Fibroblast of skin of left quadriceps (primary cell): ENCODE data around the gene COPS8.

ENCODE experiments used
- DNase-seq, 2 experiments: peaks; one replicate each; pipeline ENCODE4 v3.0.0-alpha.2; 2013; ENCODE audit warnings: low read depth in 2 of 2

Gene COPS8

DNA sequence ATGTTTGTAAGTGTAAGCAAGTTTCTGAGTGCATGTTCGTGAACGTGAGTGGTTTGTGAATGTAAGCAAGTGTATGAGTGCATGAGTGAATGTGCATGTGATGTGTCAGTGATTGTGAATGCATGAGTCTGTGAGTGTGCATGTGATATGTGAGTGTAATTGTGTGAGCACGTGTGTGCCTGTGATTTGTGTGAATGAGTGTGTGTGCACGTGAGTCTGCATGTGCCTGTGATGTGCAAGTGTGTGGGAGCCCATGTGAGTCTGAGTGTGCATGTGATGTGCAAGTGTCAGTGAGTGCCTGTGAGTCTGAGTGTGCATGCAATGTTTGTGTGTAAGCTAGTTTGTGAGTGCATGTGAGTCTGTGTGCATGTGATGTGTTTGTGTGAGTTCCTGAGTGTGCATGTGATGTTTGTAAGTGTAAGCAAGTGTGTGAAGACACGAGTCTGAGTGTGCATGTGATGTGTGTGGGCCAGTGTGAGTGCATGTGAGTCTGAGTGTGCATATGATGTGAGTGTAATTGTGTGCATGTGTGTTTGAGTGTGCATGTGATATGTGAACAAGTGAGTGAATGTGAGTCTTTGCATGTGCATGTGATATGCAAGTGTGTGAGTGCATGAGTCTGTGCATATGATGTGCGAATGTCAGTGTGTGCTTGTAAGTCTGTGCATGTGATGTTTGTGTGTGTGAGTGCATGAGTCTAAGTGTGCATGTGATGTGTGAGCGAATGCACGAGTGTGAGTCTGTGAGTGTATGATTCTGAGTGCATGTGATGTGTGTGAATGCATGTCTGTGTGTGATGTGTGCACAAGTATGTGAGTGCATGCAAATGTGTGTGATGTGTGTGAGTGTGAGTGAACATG is 45.1 kb downstream of the COPS8 start:
- no peak for DNase-seq

DNA sequence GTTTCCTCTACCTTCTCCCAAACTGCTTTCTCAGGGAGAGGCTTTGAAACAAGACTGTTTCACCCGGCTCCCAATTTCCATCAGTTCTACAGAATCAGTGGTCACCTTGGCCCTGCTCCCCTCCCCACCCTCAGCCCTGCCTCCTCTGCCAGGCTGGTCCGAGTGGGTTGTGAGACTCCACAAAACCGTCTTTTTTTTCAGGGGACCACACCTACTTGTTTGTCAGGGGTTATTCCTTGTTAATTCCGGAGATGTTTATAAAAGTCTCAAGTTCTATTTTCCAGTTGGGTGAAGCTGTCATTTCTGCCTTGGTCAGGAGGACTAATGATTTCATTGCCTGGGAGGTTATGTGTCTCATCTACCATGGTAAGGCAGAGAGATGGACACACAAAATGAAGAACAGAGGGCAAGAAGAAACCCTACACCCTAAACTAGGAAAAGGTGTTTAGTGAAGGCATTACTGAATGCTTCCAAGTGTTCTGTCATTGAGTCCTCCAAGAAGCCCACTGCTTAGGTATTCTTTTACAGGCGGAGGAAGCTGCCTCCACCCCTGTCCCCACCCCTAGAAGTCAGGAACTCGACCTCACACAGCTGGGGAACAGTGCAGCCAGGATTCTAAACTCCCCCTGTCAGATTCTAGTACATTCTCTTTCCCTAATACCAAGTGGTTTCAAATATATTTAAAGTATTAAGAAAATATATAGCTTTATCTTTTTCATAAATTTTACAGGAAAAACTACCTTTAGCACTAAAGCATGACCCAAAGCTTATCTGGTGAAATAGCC is 46.3 kb downstream of the COPS8 start:
- DNase-seq: no peak

DNA sequence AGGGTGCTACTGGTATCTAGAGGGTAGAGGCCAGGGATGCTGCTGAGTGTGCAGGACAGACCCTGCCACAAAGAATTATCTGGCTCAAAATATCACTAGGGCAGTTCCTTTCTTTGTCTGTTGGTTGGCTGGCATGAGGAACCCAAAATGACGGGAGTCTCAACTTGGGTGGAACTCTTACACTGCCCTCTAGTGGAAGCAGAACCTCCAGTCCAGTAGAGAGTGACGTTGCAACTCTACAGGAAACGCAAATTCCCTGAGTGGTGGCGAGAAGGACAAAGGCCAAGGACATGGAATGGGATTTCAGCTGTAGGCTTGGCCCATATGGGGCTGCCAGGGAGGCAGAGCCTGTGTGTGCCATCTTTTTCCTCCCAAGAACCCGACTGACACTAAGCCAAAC is 47.1 kb downstream of the COPS8 start:
- no peak for DNase-seq

DNA sequence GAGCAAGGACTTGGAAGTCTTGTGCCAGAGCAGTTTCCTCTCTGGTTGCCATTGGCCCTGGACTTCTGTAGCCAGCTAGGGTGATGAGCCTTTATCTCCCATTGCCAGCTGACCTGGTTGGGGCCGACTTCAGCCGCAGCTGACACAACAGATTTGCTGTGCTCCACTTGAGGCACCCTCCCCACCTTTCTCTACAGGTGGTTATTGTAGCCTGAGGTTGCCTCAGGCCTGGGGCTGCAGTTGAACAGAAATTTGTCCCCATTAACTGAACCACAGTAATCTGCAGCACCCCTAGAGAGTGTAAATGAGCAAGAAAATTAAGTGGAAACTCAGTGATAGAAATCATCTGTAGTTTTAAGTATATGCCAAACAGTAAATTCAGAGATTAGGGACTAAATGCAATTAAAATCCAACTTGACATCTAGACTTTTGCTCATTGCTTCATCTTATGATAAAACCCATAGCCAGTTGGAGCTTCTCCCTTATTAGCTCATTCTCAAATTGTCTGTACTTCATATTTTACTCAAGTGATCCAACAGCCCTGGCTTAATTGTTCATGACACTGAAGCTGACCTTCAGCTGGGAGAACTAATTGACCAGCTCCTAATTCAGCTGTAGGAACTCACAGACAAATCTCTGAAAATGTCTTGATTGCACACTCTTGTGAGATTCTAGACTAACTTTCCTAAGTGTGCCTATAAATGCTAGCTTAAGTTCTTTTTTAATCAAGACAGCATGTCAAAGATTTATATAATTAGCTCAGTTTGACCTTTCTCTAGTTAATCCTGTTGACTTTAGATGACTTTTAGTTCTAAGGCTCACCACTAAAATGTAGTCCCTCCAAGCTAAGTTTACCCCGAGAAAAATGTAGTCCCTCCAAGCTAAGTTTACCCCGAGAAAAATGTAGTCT is 48.9 kb downstream of the COPS8 start:
- DNase-seq: no peak

DNA sequence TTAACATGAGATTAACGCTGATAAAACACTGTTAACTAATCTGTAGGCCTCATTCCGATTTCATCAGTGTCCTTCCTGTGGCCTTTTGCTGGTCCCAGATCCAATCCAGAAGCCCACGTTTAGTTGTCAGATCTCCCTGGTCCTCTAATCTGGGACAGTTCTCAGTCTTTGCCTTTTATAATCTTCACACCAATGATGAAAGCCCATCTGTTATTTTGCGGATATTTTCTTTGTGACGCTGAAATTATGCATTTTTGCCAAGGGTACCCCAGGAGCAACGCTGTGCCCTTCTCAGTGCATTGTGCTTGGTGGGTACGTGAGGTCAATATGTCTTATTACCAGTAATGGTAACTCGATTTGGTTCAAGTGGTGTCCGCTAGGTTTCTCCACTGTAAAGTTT is 51.1 kb downstream of the COPS8 start:
- DNase-seq: no peak

DNA sequence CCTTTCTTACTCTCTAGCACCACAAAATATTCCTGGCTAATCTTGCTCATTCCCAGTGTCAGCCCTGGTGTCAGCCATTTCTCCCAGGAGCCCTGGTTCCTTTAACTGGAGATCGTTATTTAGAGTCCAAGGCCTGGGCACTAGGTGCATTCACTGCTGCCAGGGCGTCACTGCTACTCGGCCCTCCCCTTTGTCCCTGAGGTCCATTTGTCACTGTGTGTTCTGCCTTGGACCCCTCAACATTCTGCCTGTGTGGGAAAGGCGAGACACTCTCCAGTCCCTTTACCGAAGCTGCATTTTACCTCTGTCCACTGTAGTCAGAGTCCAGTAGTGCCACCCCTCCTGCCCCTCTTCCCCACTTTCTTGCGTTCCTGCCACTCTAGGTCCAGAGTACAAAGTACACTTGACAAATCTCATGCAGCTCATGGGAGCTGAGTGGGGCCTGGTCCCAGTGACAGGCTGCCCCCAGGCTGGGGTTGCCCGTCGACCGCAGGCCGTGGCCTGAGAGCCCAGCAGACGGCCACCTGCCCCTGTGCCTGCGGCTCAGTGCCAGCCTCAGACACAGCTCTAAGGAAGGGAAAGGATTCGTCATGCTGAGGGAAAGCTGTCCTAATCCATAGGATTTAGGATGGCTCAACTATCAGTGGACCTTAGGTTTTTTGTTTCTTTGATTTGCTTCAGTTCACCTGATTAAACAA is 52.1 kb downstream of the COPS8 start:
- no peak for DNase-seq

DNA sequence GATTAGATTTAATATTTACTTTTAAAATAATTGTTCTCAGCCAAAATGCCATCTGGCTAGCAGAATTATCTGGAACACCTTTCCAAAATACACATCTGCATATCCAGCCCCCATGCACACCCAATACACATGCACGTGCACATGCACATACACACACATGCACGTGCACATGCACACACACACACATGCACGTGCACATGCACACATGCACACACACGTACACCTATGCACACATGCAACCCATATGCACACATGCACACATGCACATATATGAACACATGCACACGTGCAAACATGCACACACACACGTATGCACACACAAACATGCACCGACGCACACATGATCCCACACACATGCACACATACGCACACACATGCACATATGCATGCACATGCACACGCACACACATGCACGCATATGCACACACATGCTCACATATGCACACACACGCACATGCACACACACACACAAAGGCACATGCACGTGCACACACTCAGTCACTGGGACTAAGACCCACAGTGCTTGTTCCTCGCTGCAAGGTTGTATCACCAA is 53.5 kb downstream of the COPS8 start:
- DNase-seq: no peak

DNA sequence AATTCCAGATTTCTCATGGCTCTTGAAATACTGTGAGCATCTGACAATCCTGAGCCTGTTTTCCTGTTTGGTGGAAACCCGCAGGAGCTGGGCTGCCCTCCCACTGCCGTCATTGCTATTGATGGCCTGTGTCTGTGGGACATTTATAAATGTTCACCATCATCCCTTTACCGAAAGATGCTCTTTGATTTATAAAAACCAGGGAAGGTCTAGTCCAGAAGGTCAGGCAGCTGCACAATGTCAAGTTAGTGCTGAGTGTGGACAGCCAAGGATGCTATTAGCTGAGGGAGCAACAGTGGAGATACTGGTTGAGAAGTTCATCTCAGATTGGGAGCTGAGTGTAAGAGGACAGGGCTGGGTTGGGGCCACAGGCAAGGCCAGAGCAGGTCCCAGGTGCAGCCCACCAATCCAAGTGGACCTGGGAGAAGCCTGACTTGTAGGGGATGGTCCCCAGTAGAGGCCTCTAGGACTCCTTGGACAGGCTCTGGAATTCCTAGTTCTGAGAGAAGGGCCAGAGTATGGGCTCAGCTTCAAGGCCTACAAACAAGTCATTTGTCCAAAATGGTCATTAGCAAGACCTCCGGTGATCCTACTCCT is 55.1 kb downstream of the COPS8 start:
- DNase-seq: no peak

DNA sequence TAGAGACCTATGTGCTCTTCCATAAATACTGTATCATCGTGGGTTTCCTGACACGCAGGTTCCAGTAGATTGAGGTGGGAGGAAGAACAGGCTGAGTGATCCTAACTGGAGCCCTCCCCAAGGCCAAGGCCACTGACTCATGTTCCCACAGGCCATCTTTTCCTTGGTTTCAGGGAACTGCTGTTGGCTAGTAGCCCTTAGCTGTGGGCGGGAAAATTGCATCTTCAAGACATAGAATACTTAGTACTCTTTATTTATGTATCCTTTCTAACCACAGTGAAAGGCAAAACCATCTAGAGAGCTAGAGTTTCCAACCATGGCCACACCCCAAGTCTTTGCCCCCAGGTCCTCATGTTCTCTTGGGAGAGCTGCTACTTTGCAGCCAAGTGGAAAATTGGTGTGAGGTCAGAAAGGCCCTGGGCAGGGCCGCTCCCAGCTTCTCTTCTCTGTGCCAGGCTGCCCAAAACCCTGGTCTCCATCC is 55.9 kb downstream of the COPS8 start:
- peak in 1 of 2 experiments; percentile 35 for DNase-seq

DNA sequence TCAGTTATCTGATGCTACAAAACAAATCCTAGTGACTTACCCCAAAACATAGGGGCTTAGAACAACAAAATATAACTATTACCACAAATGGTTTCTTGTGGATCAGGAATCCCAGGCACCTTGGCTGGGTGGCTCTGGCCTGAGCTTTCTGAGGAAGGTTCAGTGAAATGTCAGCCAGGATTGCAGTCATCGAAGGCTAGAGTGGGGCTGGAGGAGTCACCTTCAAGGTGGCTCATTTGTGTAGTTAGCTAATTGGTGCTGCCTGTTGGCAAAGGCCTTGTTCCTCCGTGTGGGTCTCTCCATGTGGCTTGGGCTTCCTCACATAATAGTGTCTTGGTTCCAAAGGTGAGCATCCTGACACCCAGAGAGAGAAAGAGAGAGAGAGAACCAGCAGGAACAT is 57.4 kb downstream of the COPS8 start:
- DNase-seq: no peak

DNA sequence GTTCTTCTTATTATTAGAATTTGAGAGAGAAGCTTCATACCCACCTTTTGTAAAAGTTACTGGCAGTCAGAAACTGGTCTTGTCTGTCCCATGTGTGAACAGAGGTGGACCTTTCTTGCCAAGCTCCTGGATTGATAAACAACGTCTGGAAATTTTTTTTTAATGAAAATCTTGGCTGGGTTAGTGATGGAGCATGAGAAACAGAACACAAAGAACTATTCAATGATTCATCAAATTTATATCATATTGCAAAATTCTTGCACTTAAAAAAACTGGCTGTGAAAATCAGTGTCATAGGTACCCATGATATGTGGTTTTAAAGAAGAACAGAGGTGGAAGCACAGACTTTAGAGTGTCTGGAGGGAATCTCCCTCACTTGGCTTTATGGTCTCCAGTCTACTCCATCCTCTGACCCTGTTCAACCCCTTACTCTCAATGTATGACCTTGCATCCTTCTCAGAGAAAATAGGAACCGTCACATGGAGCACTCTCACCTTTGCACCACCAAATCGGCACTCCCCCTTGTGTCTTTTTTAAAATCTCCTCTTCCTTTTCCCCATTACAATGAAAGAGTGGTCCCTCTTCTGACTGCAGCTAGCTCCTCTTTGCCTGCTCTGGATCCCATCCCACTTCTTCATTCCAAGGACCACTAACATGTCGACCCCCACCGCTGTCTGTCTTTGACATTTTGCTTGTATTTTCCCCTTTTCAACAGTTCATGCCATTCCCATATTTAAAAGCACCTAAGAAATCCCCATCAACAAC is 58.2 kb downstream of the COPS8 start:
- DNase-seq: peak; percentile 42 to 59

DNA sequence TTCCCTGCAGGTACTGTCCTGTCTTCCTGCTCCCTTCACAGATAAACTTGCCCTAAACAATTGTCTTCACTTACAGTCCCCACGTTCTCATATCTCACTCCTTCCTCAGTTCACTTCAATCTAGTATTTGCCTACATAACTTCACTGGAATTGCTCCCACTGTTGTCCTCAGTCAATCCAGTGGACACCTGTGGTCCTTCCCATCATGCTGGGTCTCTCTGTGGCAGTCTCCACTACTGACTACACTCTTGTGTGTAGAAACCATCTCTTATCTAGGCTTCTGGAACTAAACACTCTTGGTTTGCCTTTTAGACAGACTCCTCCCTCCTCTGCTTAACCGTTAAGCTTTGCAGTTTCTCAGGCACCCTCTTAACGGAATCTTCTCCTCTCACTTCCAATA is 58.8 kb downstream of the COPS8 start:
- no peak for DNase-seq

DNA sequence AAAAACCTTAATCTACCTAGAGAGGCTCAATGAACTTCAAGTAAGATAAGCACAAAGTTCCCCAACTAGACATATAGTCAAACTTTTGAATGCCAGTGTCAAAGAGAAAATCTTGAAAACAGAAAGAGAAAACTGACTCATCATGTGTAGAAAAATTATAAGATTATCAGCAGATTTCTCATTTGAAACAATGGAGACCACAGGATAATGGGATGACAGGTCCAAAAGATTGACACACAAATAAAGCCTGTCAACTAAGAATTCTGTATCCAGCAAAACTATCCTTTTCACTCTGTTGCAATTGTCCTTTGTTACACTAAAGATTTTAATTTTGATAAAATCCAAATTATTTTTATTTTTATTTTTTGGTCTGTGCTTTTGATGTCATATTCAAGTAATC is 61.6 kb downstream of the COPS8 start:
- DNase-seq: no peak

DNA sequence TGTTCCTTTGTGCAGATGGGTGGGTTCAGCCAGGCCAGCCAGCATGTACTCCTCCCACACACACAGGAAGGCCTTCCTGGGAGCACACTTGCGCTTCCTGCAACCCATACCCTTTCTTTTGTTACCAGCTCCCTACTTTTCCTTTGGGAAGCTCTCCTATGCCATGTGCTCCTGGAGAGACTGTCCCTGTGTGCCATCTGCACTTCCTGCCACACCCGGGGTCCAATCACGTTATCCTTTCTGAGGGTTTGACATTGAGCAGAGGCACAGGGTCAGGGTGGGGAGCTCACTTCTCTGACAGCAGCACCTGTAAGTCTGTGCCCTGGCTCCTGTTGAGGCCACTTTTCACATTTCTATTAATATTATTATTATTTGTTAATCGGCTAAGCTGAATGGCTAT is 62.9 kb downstream of the COPS8 start:
- DNase-seq: no peak

DNA sequence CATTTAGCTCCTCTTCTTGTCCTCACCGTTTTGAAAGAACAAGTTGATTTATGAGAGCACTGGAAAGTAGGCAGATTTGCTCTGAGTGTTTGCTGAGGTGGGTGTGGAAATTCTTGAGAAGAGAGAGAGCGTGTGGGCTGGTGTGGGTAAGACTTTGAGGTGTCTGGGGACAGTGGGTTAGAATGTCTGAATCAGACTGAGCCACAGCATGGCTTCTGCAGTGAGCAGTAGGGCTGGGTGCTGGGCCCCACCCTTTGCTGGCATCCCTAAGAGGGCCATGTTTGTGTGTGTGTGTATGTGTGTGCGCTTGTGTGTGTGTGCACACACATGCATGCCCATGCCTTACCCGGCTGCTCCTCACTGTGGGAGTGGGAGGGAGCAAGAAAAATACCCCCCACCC is 63.7 kb downstream of the COPS8 start:
- DNase-seq: no peak
